K562 (cell line): ENCODE results near the gene NPAS2. TPM values are rescaled to one million over a fixed set of nuclear protein-coding genes. Genes with fewer than 3 reads are reported as not detected.

Experiments
- BCLAF1 ChIP-seq, 2 experiments: fragments of 450-650 bp in 1 of 2; IDR thresholded peaks; 2 replicates each; pipeline ENCODE4 v1.6.1; 2011 to 2017; ENCODE audit warnings: low read depth in 2 of 2, antibody characterized with exemption in 1 of 2, borderline replicate concordance in 1 of 2, low read length in 1 of 2, mild to moderate bottlenecking in 1 of 2, mixed read lengths in 1 of 2; ENCODE audit not compliant: control insufficient read depth in 1 of 2
- BCOR ChIP-seq: fragments of 450-650 bp; IDR thresholded peaks from 2 replicates; pipeline ENCODE4 v1.6.1; 2016
- GTF2E2 ChIP-seq: fragments of 200-800 bp; sonication (Bioruptor generic); IDR thresholded peaks from 2 replicates; pipeline ENCODE4 v1.6.1; 2016; ENCODE audit warnings: missing genetic modification characterization, missing compliant biosample characterization
- KDM2B ChIP-seq: fragments of 250-450 bp; sonication (Bioruptor Pico); IDR thresholded peaks from 2 replicates; pipeline ENCODE4 v1.8.0; 2021; ENCODE audit warnings: mild to moderate bottlenecking, moderate library complexity
- KLF10 ChIP-seq: fragments of 250-450 bp; sonication (Bioruptor Pico); IDR thresholded peaks from 2 replicates; pipeline ENCODE4 v1.6.1; 2021; ENCODE audit warnings: matching md5 sums
- MTA1 ChIP-seq: fragments of 450-650 bp; IDR thresholded peaks from 2 replicates; pipeline ENCODE4 v1.6.1; 2017; ENCODE audit warnings: borderline replicate concordance
- MTA3 ChIP-seq: fragments of 450-650 bp; formaldehyde crosslinking; IDR thresholded peaks from 2 replicates; pipeline ENCODE4 v1.6.1; 2017; ENCODE audit warnings: mild to moderate bottlenecking, borderline replicate concordance
- NCOA4 ChIP-seq: fragments of 450-650 bp; IDR thresholded peaks from 2 replicates; pipeline ENCODE4 v1.6.1; 2018; ENCODE audit warnings: mild to moderate bottlenecking; ENCODE audit not compliant: partially characterized antibody
- NUFIP1 ChIP-seq: fragments of 450-650 bp; IDR thresholded peaks from 2 replicates; pipeline ENCODE4 v1.6.1; 2018; ENCODE audit not compliant: partially characterized antibody
- OTX1 ChIP-seq: fragments of 450-650 bp; formaldehyde crosslinking; IDR thresholded peaks from 2 replicates; pipeline ENCODE4 v1.4.0; 2022; ENCODE audit warnings: mild to moderate bottlenecking
- RBFOX2 ChIP-seq: fragments of 200-400 bp; formaldehyde crosslinking; IDR thresholded peaks from 2 replicates; pipeline ENCODE4 v1.6.1; 2017; ENCODE audit warnings: low read depth, mild to moderate bottlenecking, low read length, moderate library complexity
- RBM22 ChIP-seq: fragments of 200-400 bp; formaldehyde crosslinking; IDR thresholded peaks from 2 replicates; pipeline ENCODE4 v1.6.1; 2018; ENCODE audit warnings: low read length, low read depth; ENCODE audit not compliant: poor library complexity, severe bottlenecking
- RFX5 ChIP-seq: IDR thresholded peaks from 2 replicates; pipeline ENCODE4 v1.6.1; 2011; ENCODE audit warnings: low read depth, mild to moderate bottlenecking, improper control_type of control experiment, low read length
- TCF7L2 ChIP-seq: fragments of 150-350 bp; IDR thresholded peaks from 2 replicates; pipeline ENCODE4 v1.6.1; 2016; ENCODE audit warnings: low read depth, mild to moderate bottlenecking, low read length, moderate library complexity
- TEAD4 ChIP-seq, 2 experiments: sonication (generic) in 1 of 2; formaldehyde crosslinking in 1 of 2; IDR thresholded peaks; 2 replicates each; pipeline versions ENCODE4 v1.6.1 to v1.8.0; 2012 to 2022; ENCODE audit warnings: borderline replicate concordance in 1 of 2, inconsistent platforms in 1 of 2, low read length in 1 of 2, mild to moderate bottlenecking in 1 of 2, missing genetic modification reagents in 1 of 2
- ZFX ChIP-seq: sonication (generic); formaldehyde crosslinking; IDR thresholded peaks from 2 replicates; pipeline ENCODE4 v1.8.0; 2022; ENCODE audit warnings: mild to moderate bottlenecking, missing genetic modification reagents, moderate library complexity
- ZNF124 ChIP-seq: sonication (generic); formaldehyde crosslinking; IDR thresholded peaks from 2 replicates; pipeline ENCODE4 v1.8.1; 2022; ENCODE audit warnings: missing genetic modification reagents
- ZNF23 ChIP-seq: fragments of 250-450 bp; sonication (Bioruptor Pico); IDR thresholded peaks from 2 replicates; pipeline ENCODE4 v1.4.0; 2020; ENCODE audit warnings: mild to moderate bottlenecking
- polyA plus RNA-seq, 8 experiments: library from polyadenylated mRNA; depleted of rRNA in 4 of 8; stranded (reverse) in 5 of 8; unstranded in 3 of 8; fragments of >200 nt; fragmentation: Nextera tagmentation in 2 of 8; fragmentation: Illumina TruSeq in 1 of 8; extraction: Ambion mirVana in 2 of 8; extraction: Trizol in 1 of 8; gene quantifications; 2 replicates each; pipeline versions ENCODE4 v1.2.1 to v1.2.3, GENCODE V29; 2011 to 2014; ENCODE audit warnings: inconsistent platforms in 1 of 8, missing spikeins in 1 of 8
- total RNA-seq, 7 experiments: library from RNA; depleted of rRNA in 6 of 7; stranded (reverse); fragments of >200 nt in 6 of 7; fragmentation: Illumina TruSeq in 2 of 7; extraction: Trizol in 2 of 7; gene quantifications; 2 replicates each; pipeline versions ENCODE4 v1.2.1 to v1.2.3, GENCODE V29; 2011 to 2021; ENCODE audit warnings: low replicate concordance in 1 of 7
- TF ChIP-seq, protein P1 (sequence below): fragments of 450-650 bp; formaldehyde crosslinking; IDR thresholded peaks from 2 replicates; pipeline ENCODE4 v1.4.0; 2022; ENCODE audit warnings: missing genetic modification characterization
- TF ChIP-seq, protein P2 (sequence below): fragments of 450-650 bp; IDR thresholded peaks from 2 replicates; pipeline ENCODE4 v1.6.1; 2016; ENCODE audit warnings: borderline replicate concordance

The NPAS2 gene
- total and polyA plus RNA-seq, 9 of the 15 experiments (the other 6 are each of a cell fraction or from before 2014, with no cell fraction given): 0.06 to 0.29 (median 0.07) TPM; not detected in 5

- TF ChIP-seq BCLAF1 (IDR thresholded peaks at IDR 0.05; ENCODE audit: borderline replicate concordance in 1 of 2, control insufficient read depth in 1 of 2, low read depth in 2 of 2, low read length in 1 of 2): no peak
- no peak for TF ChIP-seq ZNF23 (CRISPR knock-in tag)
- TF ChIP-seq, protein P1, sequence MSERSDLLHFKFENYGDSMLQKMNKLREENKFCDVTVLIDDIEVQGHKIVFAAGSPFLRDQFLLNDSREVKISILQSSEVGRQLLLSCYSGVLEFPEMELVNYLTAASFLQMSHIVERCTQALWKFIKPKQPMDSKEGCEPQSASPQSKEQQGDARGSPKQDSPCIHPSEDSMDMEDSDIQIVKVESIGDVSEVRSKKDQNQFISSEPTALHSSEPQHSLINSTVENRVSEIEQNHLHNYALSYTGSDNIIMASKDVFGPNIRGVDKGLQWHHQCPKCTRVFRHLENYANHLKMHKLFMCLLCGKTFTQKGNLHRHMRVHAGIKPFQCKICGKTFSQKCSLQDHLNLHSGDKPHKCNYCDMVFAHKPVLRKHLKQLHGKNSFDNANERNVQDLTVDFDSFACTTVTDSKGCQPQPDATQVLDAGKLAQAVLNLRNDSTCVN: no peak
- TF ChIP-seq ZNF124 (CRISPR knock-in tag): no peak
- TF ChIP-seq OTX1: no peak
- no peak for TF ChIP-seq BCOR
- TF ChIP-seq ZFX (CRISPR knock-in tag): no peak
- TF ChIP-seq, protein P2, sequence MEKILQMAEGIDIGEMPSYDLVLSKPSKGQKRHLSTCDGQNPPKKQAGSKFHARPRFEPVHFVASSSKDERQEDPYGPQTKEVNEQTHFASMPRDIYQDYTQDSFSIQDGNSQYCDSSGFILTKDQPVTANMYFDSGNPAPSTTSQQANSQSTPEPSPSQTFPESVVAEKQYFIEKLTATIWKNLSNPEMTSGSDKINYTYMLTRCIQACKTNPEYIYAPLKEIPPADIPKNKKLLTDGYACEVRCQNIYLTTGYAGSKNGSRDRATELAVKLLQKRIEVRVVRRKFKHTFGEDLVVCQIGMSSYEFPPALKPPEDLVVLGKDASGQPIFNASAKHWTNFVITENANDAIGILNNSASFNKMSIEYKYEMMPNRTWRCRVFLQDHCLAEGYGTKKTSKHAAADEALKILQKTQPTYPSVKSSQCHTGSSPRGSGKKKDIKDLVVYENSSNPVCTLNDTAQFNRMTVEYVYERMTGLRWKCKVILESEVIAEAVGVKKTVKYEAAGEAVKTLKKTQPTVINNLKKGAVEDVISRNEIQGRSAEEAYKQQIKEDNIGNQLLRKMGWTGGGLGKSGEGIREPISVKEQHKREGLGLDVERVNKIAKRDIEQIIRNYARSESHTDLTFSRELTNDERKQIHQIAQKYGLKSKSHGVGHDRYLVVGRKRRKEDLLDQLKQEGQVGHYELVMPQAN: no peak
- no peak for TF ChIP-seq KDM2B (CRISPR knock-in tag)
- TF ChIP-seq NUFIP1: no peak
- no peak for TF ChIP-seq GTF2E2 (tag)
- no peak for TF ChIP-seq MTA1
- TF ChIP-seq RBFOX2: peak; percentile 62
- 0 out of 2 replicates have a peak, but pooled peaks have one; percentile 6 for TF ChIP-seq TEAD4 (IDR thresholded peaks at IDR 0.05; ENCODE audit: low read length)
- TF ChIP-seq TEAD4 (CRISPR knock-in tag; IDR thresholded peaks at IDR 0.05; ENCODE audit: borderline replicate concordance): no peak
- TF ChIP-seq RFX5: no peak
- TF ChIP-seq MTA3: peak; percentile 62; the same call in 1 of the 2 replicates
- TF ChIP-seq RBM22: no peak
- no peak for TF ChIP-seq NCOA4
- TF ChIP-seq TCF7L2: no peak
- no peak for TF ChIP-seq KLF10 (CRISPR knock-in tag)
These were observed 218.7 kb downstream of the NPAS2 start (continued) for GRCh38 chr2:101038455-101039255.
